Thyroid gland (tissue), 4 donors: ENCODE results near the gene APBB2. TPM values are rescaled to one million over a fixed set of nuclear protein-coding genes. Genes with fewer than 3 reads are reported as not detected.
"Not testable (repeated sequence)": the region's sequence is repeated elsewhere in the genome, so short reads cannot be mapped to it uniquely, and the experiment has no call there.

Experiments
- DNase-seq, 2 donors: peaks; one replicate each; pipeline ENCODE4 v3.0.0-alpha.2; 2019
- H3K27ac ChIP-seq, 3 donors: fragments of 200-600 bp; sonication (generic); 1 replicate in 2 of 3; 2 replicates in 1 of 3; pipeline ENCODE4 v1.5.1; 2016 to 2019; ENCODE audit warnings: mild to moderate bottlenecking in 1 of 3, moderate library complexity in 1 of 3
- H3K27me3 ChIP-seq: fragments of 200-600 bp; sonication (generic); one replicate; pipeline ENCODE4 v1.5.1; 2019
- H3K36me3 ChIP-seq, 2 donors: fragments of 200-600 bp; sonication (generic); one replicate each; pipeline ENCODE4 v1.5.1; 2016 to 2019
- H3K4me1 ChIP-seq, 2 donors: fragments of 200-600 bp; sonication (generic); one replicate each; pipeline ENCODE4 v1.5.1; 2017 to 2019
- H3K4me3 ChIP-seq, 3 donors: fragments of 200-600 bp; sonication (generic); replicated peaks in 1 of 3; 1 replicate in 2 of 3; 2 replicates in 1 of 3; pipeline ENCODE4 v1.5.1; 2016; ENCODE audit warnings: mild to moderate bottlenecking in 1 of 3
- H3K9me3 ChIP-seq: fragments of 200-600 bp; sonication (generic); one replicate; pipeline ENCODE4 v1.5.1; 2017
- POLR2A ChIP-seq, 2 donors: fragments of 450-650 bp; IDR thresholded peaks; one replicate each; pipeline ENCODE4 v1.6.1; 2017; ENCODE audit warnings: antibody characterized with exemption in 2 of 2, mild to moderate bottlenecking in 2 of 2, moderate library complexity in 1 of 2
- WGBS, 2 donors: methylation state at CpG; one replicate each; pipeline ENCODE4 v1.1.5; 2017; 5-methylcytosine and 5-hydroxymethylcytosine counted together
- intact Hi-C: fragments of 100-400 bp; cut with DNase I; formaldehyde crosslinking; loops from one replicate; pipeline ENCODE4 v1.15.1; 2023
- total RNA-seq, 4 donors: library from RNA; depleted of rRNA; stranded (reverse); fragments of >200 nt; gene quantifications; one replicate each; pipeline ENCODE4 v1.2.3, GENCODE V29; 2016
- TF ChIP-seq, protein P1 (sequence below), 6 experiments: fragments of 200-600 bp in 3 of 6; fragments of 450-650 bp in 3 of 6; sonication (generic) in 3 of 6; IDR thresholded peaks; one replicate each; pipeline ENCODE4 v1.5.1; 2016 to 2019; ENCODE audit warnings: antibody characterized with exemption in 6 of 6, mild to moderate bottlenecking in 2 of 6, inconsistent platforms in 1 of 6, moderate library complexity in 1 of 6

Gene APBB2
- total RNA-seq, 4 donors from 2014 or later = 174 to 253 (median 199) TPM

DNA sequence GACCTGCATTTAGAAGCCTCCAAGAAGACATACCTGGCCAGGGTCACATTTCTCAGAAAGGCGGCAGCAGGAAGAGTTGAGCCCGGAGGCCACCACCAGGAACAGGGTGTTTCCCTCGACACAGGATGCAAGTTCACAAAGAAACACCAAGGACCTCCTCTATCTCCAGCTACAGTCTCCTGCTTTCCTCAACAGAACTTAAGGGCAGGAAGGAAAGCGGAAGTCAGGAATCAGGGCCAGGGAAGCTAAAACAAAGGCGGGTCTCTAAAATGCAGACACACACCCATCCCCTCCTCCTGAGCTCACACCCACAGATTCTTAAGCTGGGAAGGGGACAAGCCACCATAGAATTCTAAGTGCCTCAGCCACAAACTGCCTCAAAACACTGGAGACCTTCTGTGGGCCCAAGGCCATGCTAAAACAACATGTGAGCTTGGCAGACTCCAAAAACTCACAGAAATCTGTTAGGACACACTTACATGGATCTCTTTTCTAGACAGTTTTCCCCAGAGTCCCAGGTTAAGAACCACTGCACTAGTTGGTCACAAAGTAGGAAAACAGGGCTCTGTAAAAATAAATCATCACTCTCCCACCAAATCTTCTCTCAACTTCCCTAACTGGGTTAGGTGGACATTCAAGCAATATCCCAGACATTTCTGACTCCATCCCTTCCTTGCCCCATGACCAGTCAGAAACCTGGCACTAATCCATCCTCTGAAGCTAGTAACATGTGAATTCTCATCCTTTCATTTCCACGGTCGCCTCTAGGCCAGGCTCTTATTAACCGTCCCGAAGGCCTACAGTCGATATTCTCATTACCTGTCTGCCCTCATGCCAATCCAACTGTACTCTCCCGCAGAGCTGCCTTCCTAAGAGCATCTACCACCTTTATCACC, 163.2 kb downstream of the APBB2 start:
- H3K27me3 ChIP-seq = no peaks in the 10 kb centered on the region
- no peak overlapping the region for H3K4me3 ChIP-seq
- H3K27ac ChIP-seq = peak overlapping the region; percentile 20 to 56 (median 29)
- no peak for TF ChIP-seq POLR2A (IDR thresholded peaks at IDR 0.05)
- TF ChIP-seq, protein P1, sequence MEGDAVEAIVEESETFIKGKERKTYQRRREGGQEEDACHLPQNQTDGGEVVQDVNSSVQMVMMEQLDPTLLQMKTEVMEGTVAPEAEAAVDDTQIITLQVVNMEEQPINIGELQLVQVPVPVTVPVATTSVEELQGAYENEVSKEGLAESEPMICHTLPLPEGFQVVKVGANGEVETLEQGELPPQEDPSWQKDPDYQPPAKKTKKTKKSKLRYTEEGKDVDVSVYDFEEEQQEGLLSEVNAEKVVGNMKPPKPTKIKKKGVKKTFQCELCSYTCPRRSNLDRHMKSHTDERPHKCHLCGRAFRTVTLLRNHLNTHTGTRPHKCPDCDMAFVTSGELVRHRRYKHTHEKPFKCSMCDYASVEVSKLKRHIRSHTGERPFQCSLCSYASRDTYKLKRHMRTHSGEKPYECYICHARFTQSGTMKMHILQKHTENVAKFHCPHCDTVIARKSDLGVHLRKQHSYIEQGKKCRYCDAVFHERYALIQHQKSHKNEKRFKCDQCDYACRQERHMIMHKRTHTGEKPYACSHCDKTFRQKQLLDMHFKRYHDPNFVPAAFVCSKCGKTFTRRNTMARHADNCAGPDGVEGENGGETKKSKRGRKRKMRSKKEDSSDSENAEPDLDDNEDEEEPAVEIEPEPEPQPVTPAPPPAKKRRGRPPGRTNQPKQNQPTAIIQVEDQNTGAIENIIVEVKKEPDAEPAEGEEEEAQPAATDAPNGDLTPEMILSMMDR (IDR thresholded peaks at IDR 0.05) = no peak
- no peaks in the 10 kb centered on the region for H3K36me3 ChIP-seq
- H3K9me3 ChIP-seq = no peaks in the 10 kb centered on the region
- H3K4me1 ChIP-seq = peaks cover 15 to 20% of the 10 kb centered on the region in 2 donors
- intact Hi-C loops = no loop called here
- DNase-seq = no peak
- WGBS, 2 donors = 85% methylated on average over 11 of the region's 11 CpGs

DNA sequence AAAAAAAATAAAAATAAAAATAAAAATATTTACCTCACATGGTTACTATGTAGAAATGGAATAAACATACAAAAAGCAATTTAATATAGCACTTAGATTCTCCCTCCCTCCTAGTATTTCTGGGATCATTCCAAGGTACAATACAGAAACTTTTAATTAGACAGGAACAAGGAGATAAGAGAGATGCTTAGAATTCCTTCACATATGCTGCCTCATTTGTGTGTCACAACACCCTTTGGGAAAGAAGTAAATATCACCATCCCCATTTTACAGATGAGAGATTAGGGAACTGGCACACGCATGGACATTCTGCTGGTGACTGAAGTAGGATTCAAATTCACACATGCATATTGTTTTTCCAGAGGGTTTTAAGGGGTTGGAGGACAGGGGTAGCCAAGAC, 164.2 kb downstream of the APBB2 start:
- DNase-seq = no peak
- H3K9me3 ChIP-seq = no peaks in the 10 kb centered on the region
- H3K27me3 ChIP-seq = no peaks in the 10 kb centered on the region
- intact Hi-C loops = no loop called here
- H3K4me3 ChIP-seq = no peak overlapping the region
- H3K36me3 ChIP-seq = no peaks in the 10 kb centered on the region
- WGBS, 2 donors = 61 to 86% methylated on average over 1 of the region's 1 CpG
- peak overlapping the region; percentile 21 to 56 (median 29) for H3K27ac ChIP-seq
- H3K4me1 ChIP-seq = peaks cover 15 to 20% of the 10 kb centered on the region in 2 donors
- TF ChIP-seq, protein P1 (IDR thresholded peaks at IDR 0.05) = no peak
- no peak for TF ChIP-seq POLR2A (IDR thresholded peaks at IDR 0.05)

DNA sequence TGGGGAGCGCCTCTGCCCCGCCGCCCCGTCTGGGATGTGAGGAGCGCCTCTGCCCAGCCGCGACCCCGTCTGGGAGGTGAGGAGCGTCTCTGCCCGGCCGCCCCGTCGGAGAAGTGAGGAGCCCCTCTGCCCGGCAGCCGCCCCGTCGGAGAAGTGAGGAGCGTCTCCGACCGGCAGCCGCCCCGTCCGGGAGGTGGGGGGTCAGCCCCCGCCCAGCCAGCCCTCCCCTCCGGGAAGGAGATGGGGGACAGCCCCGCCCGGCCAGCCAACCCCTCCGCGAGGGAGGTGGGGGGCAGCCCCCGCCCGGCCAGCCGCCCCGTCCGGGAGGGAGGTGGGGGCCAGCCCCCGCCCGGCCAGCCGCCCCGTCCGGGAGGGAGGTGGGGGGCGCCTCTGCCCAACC, 165.2 kb downstream of the APBB2 start:
- H3K27ac ChIP-seq = peak overlapping the region in 1 of 3 donors; percentile 54
- H3K36me3 ChIP-seq, H3K9me3 ChIP-seq, DNase-seq, H3K27me3 ChIP-seq, H3K4me3 ChIP-seq, intact Hi-C loops: not testable (repeated sequence)
- WGBS, 2 donors = 97% methylated on average over 6 of the region's 40 CpGs; no CpG with 5 or more reads in 1 of the 2 donors
- peaks cover 15 to 20% of the 10 kb centered on the region in 2 donors for H3K4me1 ChIP-seq

DNA sequence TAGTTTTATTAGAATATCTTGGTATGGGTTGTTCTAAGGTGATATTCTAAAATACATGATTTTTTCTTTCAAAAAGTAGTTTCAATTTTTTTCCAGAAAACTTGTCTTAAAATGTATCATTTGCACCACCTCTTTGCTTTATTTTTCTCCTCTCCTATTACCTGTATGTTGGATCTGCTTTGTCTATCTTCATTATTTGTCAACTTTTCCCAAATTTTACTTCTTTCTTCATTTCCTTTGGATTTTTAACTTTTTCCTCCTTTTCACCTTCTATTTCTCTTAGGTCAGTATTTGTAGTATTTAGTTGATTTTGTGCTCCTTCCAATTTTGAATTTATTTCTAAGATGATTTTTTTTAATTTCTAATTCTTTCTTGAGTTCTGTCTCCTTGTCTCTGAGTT, 169.6 kb downstream of the APBB2 start:
- Histone ChIP-seq H3K36me3 (no peaks in the 10 kb centered on the region), H3K27me3 (no peaks in the 10 kb centered on the region), H3K4me3 (no peak overlapping the region), H3K4me1 (no peaks in the 10 kb centered on the region), H3K9me3 (no peaks in the 10 kb centered on the region), H3K27ac (no peak overlapping the region)
- no peak for TF ChIP-seq POLR2A (IDR thresholded peaks at IDR 0.05)
- TF ChIP-seq, protein P1 (IDR thresholded peaks at IDR 0.05) = no peak
- no peak for DNase-seq
- intact Hi-C loops = no loop called here

DNA sequence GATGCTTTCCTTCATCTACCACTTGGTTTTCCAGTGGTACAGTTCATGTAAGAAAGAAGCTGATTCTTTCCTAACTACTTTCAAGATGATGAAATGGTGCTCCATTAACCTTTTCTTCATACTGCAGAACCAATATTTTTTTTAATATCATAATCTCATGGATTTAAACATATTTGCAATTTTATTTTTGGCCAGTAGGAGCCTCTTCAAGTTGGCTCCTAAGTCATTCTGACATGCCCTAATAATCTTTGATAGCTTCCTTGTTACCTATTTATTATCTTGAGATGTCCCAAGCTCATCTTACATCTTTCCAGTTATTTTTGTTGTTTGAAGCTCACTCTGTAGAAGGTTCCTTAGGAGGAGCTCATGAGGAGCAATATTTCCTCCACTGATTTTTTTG, 170.2 kb downstream of the APBB2 start:
- intact Hi-C loops = no loop called here
- Histone ChIP-seq H3K27me3 (no peaks in the 10 kb centered on the region), H3K4me3 (no peak overlapping the region), H3K27ac (no peak overlapping the region), H3K9me3 (no peaks in the 10 kb centered on the region), H3K36me3 (no peaks in the 10 kb centered on the region), H3K4me1 (no peaks in the 10 kb centered on the region)
- no peak for DNase-seq
- TF ChIP-seq POLR2A (IDR thresholded peaks at IDR 0.05) = no peak
- TF ChIP-seq, protein P1 (IDR thresholded peaks at IDR 0.05) = no peak
